Measurements from ENCODE around the gene PTGDR.

The PTGDR gene

DNA sequence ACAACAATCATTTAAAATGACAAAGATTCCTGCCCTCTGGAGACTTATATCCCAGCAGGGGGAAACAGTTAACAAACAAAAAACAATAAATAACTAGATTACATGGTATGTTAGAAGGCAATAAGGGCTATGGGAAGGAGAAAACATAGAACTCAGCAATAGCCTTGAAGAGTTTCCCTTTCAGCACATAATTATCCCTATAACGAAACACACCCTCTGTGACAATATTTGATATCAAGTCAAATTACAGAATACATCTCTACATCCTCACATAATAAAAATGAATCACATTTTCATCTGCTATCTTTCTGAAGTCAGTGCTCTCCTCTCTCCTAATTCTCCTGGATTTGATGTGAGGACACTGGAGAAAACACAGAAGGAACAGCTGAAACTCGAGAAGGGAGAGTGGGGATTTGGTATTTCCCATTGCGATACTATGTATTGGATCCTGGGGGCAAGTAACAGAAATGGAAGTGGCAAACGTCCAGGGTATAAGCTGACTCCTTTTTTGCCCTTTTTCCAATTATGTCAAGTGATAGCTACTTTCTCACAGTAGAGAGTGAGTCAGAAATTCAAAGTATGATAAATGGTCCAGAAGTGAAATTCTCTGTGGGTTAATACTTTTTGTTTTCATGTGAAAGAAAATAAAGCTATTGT is 36.9 kb downstream of the PTGDR start:
- DNase-seq (ENCODE audit: low read depth in 2 of 2) = no peak
- no peak overlapping the region for H3K4me3 ChIP-seq (replicated peaks in 1 of 2; ENCODE audit: low read depth in 2 of 2, low read length in 2 of 2)
- TF ChIP-seq, protein P1, sequence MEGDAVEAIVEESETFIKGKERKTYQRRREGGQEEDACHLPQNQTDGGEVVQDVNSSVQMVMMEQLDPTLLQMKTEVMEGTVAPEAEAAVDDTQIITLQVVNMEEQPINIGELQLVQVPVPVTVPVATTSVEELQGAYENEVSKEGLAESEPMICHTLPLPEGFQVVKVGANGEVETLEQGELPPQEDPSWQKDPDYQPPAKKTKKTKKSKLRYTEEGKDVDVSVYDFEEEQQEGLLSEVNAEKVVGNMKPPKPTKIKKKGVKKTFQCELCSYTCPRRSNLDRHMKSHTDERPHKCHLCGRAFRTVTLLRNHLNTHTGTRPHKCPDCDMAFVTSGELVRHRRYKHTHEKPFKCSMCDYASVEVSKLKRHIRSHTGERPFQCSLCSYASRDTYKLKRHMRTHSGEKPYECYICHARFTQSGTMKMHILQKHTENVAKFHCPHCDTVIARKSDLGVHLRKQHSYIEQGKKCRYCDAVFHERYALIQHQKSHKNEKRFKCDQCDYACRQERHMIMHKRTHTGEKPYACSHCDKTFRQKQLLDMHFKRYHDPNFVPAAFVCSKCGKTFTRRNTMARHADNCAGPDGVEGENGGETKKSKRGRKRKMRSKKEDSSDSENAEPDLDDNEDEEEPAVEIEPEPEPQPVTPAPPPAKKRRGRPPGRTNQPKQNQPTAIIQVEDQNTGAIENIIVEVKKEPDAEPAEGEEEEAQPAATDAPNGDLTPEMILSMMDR (IDR thresholded peaks at IDR 0.05; ENCODE audit: low read depth, low read length) = no peak

DNA sequence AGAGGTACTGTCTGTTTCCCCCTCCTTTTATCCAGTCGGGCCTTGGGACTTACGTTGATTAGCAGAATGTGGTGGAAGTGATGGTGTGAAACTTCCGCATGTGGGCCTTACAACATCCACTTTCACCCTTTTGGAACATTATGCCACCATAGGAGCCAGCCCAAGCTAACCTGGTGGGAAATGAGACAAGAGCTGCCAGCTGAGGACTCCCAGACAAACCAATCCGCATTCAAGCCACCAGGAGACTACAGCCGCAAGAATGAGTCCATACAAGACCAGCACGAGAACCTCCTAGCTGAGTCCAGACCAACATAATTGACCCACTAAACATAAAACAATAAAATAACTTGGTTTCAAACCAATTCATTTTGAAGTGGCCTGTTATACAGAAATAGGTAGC is 37.5 kb downstream of the PTGDR start:
- TF ChIP-seq, protein P1 (IDR thresholded peaks at IDR 0.05; ENCODE audit: low read depth, low read length) = no peak
- DNase-seq (ENCODE audit: low read depth in 2 of 2) = no peak
- H3K4me3 ChIP-seq (replicated peaks in 1 of 2; ENCODE audit: low read depth in 2 of 2, low read length in 2 of 2) = no peak overlapping the region

DNA sequence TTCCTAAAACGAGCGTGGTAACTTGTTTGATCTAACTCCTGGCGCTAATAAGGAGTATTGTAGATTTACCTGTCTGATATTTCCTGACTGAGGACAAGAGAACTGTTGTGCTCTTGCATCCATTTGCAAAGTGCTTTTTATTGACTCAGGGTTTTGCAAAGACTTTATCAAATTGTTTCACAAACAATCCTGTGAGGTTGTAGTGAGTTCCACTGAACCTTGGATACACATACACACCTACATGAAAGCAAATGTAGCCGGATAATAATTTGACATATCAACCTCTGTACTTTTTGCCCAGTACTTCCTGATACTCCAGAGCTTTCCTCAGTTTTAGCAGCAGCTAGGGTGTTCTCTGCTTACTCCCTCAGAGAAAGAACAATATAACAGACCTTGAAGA is 39.9 kb downstream of the PTGDR start:
- TF ChIP-seq, protein P1 (IDR thresholded peaks at IDR 0.05; ENCODE audit: low read depth, low read length) = no peak
- no peak overlapping the region for H3K4me3 ChIP-seq (replicated peaks in 1 of 2; ENCODE audit: low read depth in 2 of 2, low read length in 2 of 2)
- DNase-seq (ENCODE audit: low read depth in 2 of 2) = no peak

DNA sequence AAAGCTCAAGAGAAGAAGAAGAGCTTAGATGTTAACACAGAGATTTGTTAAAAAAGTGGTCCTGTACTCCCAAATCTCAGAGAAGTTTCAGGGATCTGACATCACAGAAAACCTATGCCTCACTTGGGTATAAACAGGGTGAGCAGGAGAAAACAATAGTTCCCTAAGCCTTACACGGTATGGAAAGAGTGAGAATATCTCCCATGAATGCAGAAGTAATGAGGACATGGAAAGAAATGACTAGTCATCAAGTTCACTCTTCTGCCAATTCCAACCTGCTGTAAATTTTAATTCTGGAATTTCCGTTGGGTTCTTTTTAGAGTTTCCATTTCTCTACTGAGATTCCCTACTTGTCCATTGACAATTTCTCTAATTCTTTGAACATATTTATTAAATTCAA is 40.4 kb downstream of the PTGDR start:
- DNase-seq (ENCODE audit: low read depth in 2 of 2) = peak in 1 of 2 donors; percentile 22
- TF ChIP-seq, protein P1 (IDR thresholded peaks at IDR 0.05; ENCODE audit: low read depth, low read length) = no peak
- no peak overlapping the region for H3K4me3 ChIP-seq (replicated peaks in 1 of 2; ENCODE audit: low read depth in 2 of 2, low read length in 2 of 2)

DNA sequence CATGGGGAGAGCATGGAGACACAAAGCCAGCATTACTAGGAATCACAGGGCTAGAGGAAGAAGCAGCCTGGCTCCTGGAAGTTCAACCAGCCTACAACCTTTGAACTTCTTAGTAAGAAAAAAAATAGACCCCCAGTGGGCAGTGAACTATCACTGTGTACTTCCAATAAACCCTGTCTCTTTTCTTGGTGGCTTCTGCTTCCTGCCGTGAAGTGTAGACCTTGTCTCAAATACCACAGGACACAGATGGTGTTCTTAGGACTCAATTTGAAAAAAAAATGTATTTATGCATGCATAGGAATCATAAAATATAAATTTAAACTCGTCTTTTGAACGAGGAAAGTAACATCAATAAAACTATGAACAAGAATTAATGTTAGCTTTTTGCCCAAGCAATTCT is 43.0 kb downstream of the PTGDR start:
- TF ChIP-seq, protein P1 (IDR thresholded peaks at IDR 0.05; ENCODE audit: low read depth, low read length) = no peak
- DNase-seq (ENCODE audit: low read depth in 2 of 2) = no peak
- H3K4me3 ChIP-seq (replicated peaks in 1 of 2; ENCODE audit: low read depth in 2 of 2, low read length in 2 of 2) = no peak overlapping the region

DNA sequence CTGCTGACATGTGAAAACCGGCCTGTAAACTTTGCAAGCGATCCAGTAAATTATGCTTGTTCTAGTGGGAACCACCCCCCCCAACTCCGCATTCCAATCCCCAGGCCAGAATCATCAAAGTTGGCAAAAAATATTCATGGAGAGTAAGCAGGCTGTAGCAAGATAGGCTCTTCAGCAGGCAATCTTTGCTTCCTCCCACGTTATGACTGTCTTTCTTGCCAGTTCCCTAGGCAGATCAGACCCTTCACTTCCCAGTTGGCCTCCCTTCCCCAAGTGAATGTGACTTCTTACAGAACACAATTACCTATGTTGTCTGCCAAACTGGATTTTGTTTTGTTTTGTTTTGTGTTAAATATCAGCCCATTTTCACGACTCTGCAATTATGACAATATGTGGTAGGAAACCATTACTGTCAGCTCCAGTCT is 45.4 kb downstream of the PTGDR start:
- no peak overlapping the region for H3K4me3 ChIP-seq (replicated peaks in 1 of 2; ENCODE audit: low read depth in 2 of 2, low read length in 2 of 2)
- TF ChIP-seq, protein P1 (IDR thresholded peaks at IDR 0.05; ENCODE audit: low read depth, low read length) = no peak
- DNase-seq (ENCODE audit: low read depth in 2 of 2) = peak in 1 of 2 donors; percentile 56

DNA sequence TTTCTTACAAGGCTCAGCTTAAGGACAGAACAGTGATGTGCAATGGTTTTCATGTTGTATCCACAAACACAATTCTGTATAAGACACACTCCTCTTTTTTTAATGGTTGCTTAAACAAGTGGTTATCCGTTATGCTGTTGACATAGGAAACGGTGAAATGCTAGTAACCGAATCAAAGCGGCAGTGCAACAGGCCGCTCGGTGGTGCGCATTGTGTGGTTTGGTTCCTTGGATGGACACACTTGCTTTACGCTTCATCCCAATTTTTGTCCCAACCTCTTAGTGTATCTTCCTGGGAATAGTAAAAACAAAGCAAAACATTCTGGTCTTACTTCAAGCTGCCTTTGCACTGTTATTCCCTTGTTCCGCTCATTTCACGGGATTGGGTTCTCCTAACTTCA is 46.0 kb downstream of the PTGDR start:
- DNase-seq (ENCODE audit: low read depth in 2 of 2) = no peak
- peak overlapping the region; percentile 70 to 73 for H3K4me3 ChIP-seq (replicated peaks in 1 of 2; ENCODE audit: low read depth in 2 of 2, low read length in 2 of 2)
- TF ChIP-seq, protein P1 (IDR thresholded peaks at IDR 0.05; ENCODE audit: low read depth, low read length) = no peak

Measured in cardiac fibroblast (primary cell).